HepG2 (cell line): ENCODE results near the gene NUDT19. TPM values are rescaled to one million over a fixed set of nuclear protein-coding genes. Genes with fewer than 3 reads are reported as not detected.

Experiments used
- DMTF1 ChIP-seq: sonication (generic); formaldehyde crosslinking; IDR thresholded peaks from 2 replicates; pipeline ENCODE4 v1.4.0; 2020; ENCODE audit warnings: mild to moderate bottlenecking, missing genetic modification reagents
- DRAP1 ChIP-seq: IDR thresholded peaks from 2 replicates; pipeline ENCODE4 v1.6.1; 2016; ENCODE audit warnings: missing genetic modification reagents, missing compliant biosample characterization
- ETS1 ChIP-seq: sonication (generic); formaldehyde crosslinking; IDR thresholded peaks from 2 replicates; pipeline ENCODE4 v1.4.0; 2020; ENCODE audit warnings: missing genetic modification reagents
- JUNB ChIP-seq: sonication (generic); formaldehyde crosslinking; IDR thresholded peaks from 2 replicates; pipeline ENCODE4 v1.8.0; 2022; ENCODE audit warnings: missing genetic modification reagents, mild to moderate bottlenecking, borderline replicate concordance
- MAX ChIP-seq: IDR thresholded peaks from 2 replicates; pipeline ENCODE4 v1.6.1; 2012; ENCODE audit warnings: inconsistent platforms
- RFXANK ChIP-seq: IDR thresholded peaks from 2 replicates; pipeline ENCODE4 v1.6.1; 2016
- SKI ChIP-seq: fragments of 450-650 bp; IDR thresholded peaks from one replicate; pipeline ENCODE4 v1.6.1; 2018; ENCODE audit warnings: mild to moderate bottlenecking; ENCODE audit not compliant: partially characterized antibody
- ZNF142 ChIP-seq: sonication (generic); formaldehyde crosslinking; IDR thresholded peaks from 2 replicates; pipeline ENCODE4 v1.4.0; 2020; ENCODE audit warnings: missing genetic modification reagents
- ZNF251 ChIP-seq: sonication (generic); formaldehyde crosslinking; IDR thresholded peaks from 2 replicates; pipeline ENCODE4 v1.9.0; 2021; ENCODE audit warnings: mild to moderate bottlenecking, missing genetic modification reagents
- ZNF414 ChIP-seq: sonication (generic); formaldehyde crosslinking; IDR thresholded peaks from 2 replicates; pipeline ENCODE4 v1.5.0; 2020; ENCODE audit warnings: missing genetic modification reagents
- ZNF496 ChIP-seq: sonication (generic); formaldehyde crosslinking; IDR thresholded peaks from 2 replicates; pipeline ENCODE4 v1.8.1; 2023; ENCODE audit warnings: mild to moderate bottlenecking, moderate library complexity, missing genetic modification reagents; ENCODE audit not compliant: insufficient replicate concordance
- ZNF850 ChIP-seq: sonication (generic); formaldehyde crosslinking; conservative IDR thresholded peaks from 2 replicates; pipeline ENCODE4 v1.9.0; 2021; ENCODE audit warnings: mild to moderate bottlenecking, missing genetic modification reagents
- polyA plus RNA-seq, 8 experiments: library from polyadenylated mRNA; depleted of rRNA in 3 of 8; stranded (reverse) in 7 of 8; unstranded in 1 of 8; fragments of >200 nt; fragmentation: Illumina TruSeq in 4 of 8; extraction: Trizol in 4 of 8; gene quantifications; 2 replicates each; pipeline versions ENCODE4 v1.2.1 to v1.2.3, GENCODE V29; 2011 to 2016; ENCODE audit warnings: low read depth in 4 of 8, missing spikeins in 1 of 8, mixed read lengths in 1 of 8; ENCODE audit not compliant: insufficient read depth in 1 of 8
- total RNA-seq, 5 experiments: library from RNA; depleted of rRNA; stranded (reverse); fragments of >200 nt; fragmentation: Illumina TruSeq; extraction: Trizol; gene quantifications; 2 replicates each; pipeline ENCODE4 v1.2.3, GENCODE V29; 2016; ENCODE audit warnings: low read depth in 1 of 5
- TF ChIP-seq, protein P1 (sequence below): sonication (generic); formaldehyde crosslinking; IDR thresholded peaks from 2 replicates; pipeline ENCODE4 v1.4.0; 2020; ENCODE audit warnings: missing genetic modification reagents

Gene NUDT19
- total and polyA plus RNA-seq, 2 of the 13 experiments (the other 11 are each of a cell fraction or from before 2014, with no cell fraction given), result 3.1 to 3.6 TPM

GRCh38 chr19:32691291-32691951, at the start of gene NUDT19 (continued):
- TF ChIP-seq, protein P1, sequence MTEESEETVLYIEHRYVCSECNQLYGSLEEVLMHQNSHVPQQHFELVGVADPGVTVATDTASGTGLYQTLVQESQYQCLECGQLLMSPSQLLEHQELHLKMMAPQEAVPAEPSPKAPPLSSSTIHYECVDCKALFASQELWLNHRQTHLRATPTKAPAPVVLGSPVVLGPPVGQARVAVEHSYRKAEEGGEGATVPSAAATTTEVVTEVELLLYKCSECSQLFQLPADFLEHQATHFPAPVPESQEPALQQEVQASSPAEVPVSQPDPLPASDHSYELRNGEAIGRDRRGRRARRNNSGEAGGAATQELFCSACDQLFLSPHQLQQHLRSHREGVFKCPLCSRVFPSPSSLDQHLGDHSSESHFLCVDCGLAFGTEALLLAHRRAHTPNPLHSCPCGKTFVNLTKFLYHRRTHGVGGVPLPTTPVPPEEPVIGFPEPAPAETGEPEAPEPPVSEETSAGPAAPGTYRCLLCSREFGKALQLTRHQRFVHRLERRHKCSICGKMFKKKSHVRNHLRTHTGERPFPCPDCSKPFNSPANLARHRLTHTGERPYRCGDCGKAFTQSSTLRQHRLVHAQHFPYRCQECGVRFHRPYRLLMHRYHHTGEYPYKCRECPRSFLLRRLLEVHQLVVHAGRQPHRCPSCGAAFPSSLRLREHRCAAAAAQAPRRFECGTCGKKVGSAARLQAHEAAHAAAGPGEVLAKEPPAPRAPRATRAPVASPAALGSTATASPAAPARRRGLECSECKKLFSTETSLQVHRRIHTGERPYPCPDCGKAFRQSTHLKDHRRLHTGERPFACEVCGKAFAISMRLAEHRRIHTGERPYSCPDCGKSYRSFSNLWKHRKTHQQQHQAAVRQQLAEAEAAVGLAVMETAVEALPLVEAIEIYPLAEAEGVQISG, result peak; percentile 34
- TF ChIP-seq MAX (peak; percentile 48; the same call in 1 of the 2 replicates), SKI (peak; percentile 7), ZNF496 (CRISPR knock-in tag) (no peak), ETS1 (CRISPR knock-in tag) (no peak), ZNF251 (no peak), ZNF414 (CRISPR knock-in tag) (peak; percentile 47; the same call in 1 of the 2 replicates), ZNF850 (no peak), DMTF1 (CRISPR knock-in tag) (no peak), ZNF142 (no peak), JUNB (CRISPR knock-in tag) (no peak), RFXANK (CRISPR knock-in tag) (no peak), DRAP1 (CRISPR knock-in tag) (peak; percentile 28; the same call in 1 of the 2 replicates)
